GM18520 (cell line): ENCODE results near the gene MED14.
"Not testable (repeated sequence)": the region's sequence is repeated elsewhere in the genome, so short reads cannot be mapped to it uniquely, and the experiment has no call there.

Experiments used
- ATAC-seq: cut with Tn5 transposase; IDR thresholded peaks from one replicate; pipeline ENCODE4 v1.9.1; 2021; ENCODE audit not compliant: unreplicated experiment

MED14 gene

GRCh38 chrX:40735325-40736169, at the start of gene MED14:
MED14 (minus strand) TSS chrX:40735542; CDS start chrX:40735412, 130 bp downstream.
- ATAC-seq = peak; percentile 82

GRCh38 chrX:40784516-40785151, 49.3 kb upstream of the MED14 start:
- no peak for ATAC-seq

- not testable (repeated sequence) for ATAC-seq
Measured at GRCh38 chrX:40782644-40783259, 47.4 kb upstream of the MED14 start.

- no peak for ATAC-seq
Measured at GRCh38 chrX:40780951-40781350, 45.6 kb upstream of the MED14 start.

GRCh38 chrX:40780082-40780481, 44.7 kb upstream of the MED14 start:
- ATAC-seq = no peak

- no peak for ATAC-seq
Measured at GRCh38 chrX:40778861-40779575, 43.7 kb upstream of the MED14 start.

GRCh38 chrX:40773809-40774208, 38.5 kb upstream of the MED14 start:
- ATAC-seq = no peak

- ATAC-seq = no peak
Measured at GRCh38 chrX:40773188-40773587, 37.8 kb upstream of the MED14 start.

- ATAC-seq = no peak
Measured at GRCh38 chrX:40772290-40772689, 36.9 kb upstream of the MED14 start.

- no peak for ATAC-seq
Measured at GRCh38 chrX:40761762-40762161, 26.4 kb upstream of the MED14 start.

- no peak for ATAC-seq
Measured at GRCh38 chrX:40759374-40759773, 24.0 kb upstream of the MED14 start.

GRCh38 chrX:40757058-40757457, 21.7 kb upstream of the MED14 start:
- no peak for ATAC-seq

GRCh38 chrX:40755291-40756249, 20.2 kb upstream of the MED14 start:
- ATAC-seq = no peak

GRCh38 chrX:40749681-40750494, 14.5 kb upstream of the MED14 start:
- no peak for ATAC-seq

- no peak for ATAC-seq
Measured at GRCh38 chrX:40748977-40749376, 13.6 kb upstream of the MED14 start.

GRCh38 chrX:40746521-40746920, 11.2 kb upstream of the MED14 start:
- ATAC-seq = no peak

GRCh38 chrX:40736170-40736505, 796 bp upstream of the MED14 start:
- no peak for ATAC-seq

GRCh38 chrX:40734971-40735324, 394 bp downstream of the MED14 start:
- no peak for ATAC-seq

- no peak for ATAC-seq
Measured at GRCh38 chrX:40733706-40734105, 1.6 kb downstream of the MED14 start.

- not testable (repeated sequence) for ATAC-seq
Measured at GRCh38 chrX:40732499-40732898, 2.8 kb downstream of the MED14 start.
